Epithelial cell of esophagus (primary cell): ENCODE data around the gene ITPK1.

Experiments used
- DNase-seq: peaks from one replicate; pipeline ENCODE4 v3.0.0; 2010; ENCODE audit warnings: low read depth
- H3K4me3 ChIP-seq: 2 replicates; pipeline ENCODE4 v1.5.1; 2011; ENCODE audit warnings: mild to moderate bottlenecking, low read length, control low read depth
- CTCF ChIP-seq: IDR thresholded peaks from 2 replicates; pipeline ENCODE4 v1.5.1; 2011; ENCODE audit warnings: low read depth, mild to moderate bottlenecking, low read length, control low read depth, inconsistent platforms; ENCODE audit not compliant: insufficient read depth; ENCODE audit errors: missing control alignments

Gene ITPK1

GRCh38 chr14:93059260-93059659 lies 56.5 kb downstream of the ITPK1 start:
- TF ChIP-seq CTCF = no peak
- no peak overlapping the region for H3K4me3 ChIP-seq
- DNase-seq = no peak

- TF ChIP-seq CTCF = no peak
- H3K4me3 ChIP-seq = no peak overlapping the region
- DNase-seq = no peak
Measured at GRCh38 chr14:93057586-93058280, 58.0 kb downstream of the ITPK1 start.

- TF ChIP-seq CTCF = no peak
- DNase-seq = no peak
- no peak overlapping the region for H3K4me3 ChIP-seq
Measured at GRCh38 chr14:93056840-93057585, 58.7 kb downstream of the ITPK1 start.

- no peak for TF ChIP-seq CTCF
- DNase-seq = no peak
- no peak overlapping the region for H3K4me3 ChIP-seq
Measured at GRCh38 chr14:93056166-93056839, 59.4 kb downstream of the ITPK1 start.

GRCh38 chr14:93055651-93056115 lies 60.0 kb downstream of the ITPK1 start:
- no peak overlapping the region for H3K4me3 ChIP-seq
- no peak for TF ChIP-seq CTCF
- DNase-seq = no peak

- TF ChIP-seq CTCF = no peak
- no peak for DNase-seq
- H3K4me3 ChIP-seq = no peak overlapping the region
Measured at GRCh38 chr14:93054876-93055275, 60.8 kb downstream of the ITPK1 start.

GRCh38 chr14:93054006-93054405 lies 61.7 kb downstream of the ITPK1 start:
- TF ChIP-seq CTCF = no peak
- no peak for DNase-seq
- no peak overlapping the region for H3K4me3 ChIP-seq
